H1 (cell line): Measurements from ENCODE around the gene PSKH1. TPM values are rescaled to one million over a fixed set of nuclear protein-coding genes. Genes with fewer than 3 reads are reported as not detected.

Experiments
- CTCF ChIA-PET: fragments of 300-600 bp; sonication (Branson Sonifier 250); formaldehyde crosslinking; loops from one replicate; lab custom pipeline; 2021; ENCODE audit not compliant: partially characterized antibody; lab: Charles Lee
- POLR2A ChIA-PET: fragments of 300-600 bp; sonication (Branson Sonifier 250); formaldehyde crosslinking; loops from one replicate; lab custom pipeline; 2021; ENCODE audit warnings: inconsistent platforms; ENCODE audit not compliant: partially characterized antibody; lab: Charles Lee
- DNase-seq, 2 experiments: peaks; one replicate each; pipeline versions ENCODE4 v3.0.0 to v3.0.0-alpha.2; 2010 to 2022; ENCODE audit warnings: low spot score in 2 of 2, low read depth in 1 of 2, mixed read lengths in 1 of 2
- FAIRE-seq: peaks from 2 replicates; lab custom pipeline; 2011; peaks lifted over from hg19 to GRCh38; lab: Jason Lieb, UNC
- H2AFZ ChIP-seq: 2 replicates; pipeline ENCODE4 v1.8.1; 2012; ENCODE audit warnings: low read length, inconsistent platforms
- H2AK5ac ChIP-seq: 2 replicates; pipeline ENCODE4 v1.6.1; 2013; ENCODE audit warnings: low read depth, low read length
- H2BK120ac ChIP-seq: replicated peaks from 2 replicates; pipeline ENCODE3; 2013; ENCODE audit warnings: low read depth, low read length, inconsistent platforms
- H2BK12ac ChIP-seq: 2 replicates; pipeline ENCODE4 v1.6.1; 2013; ENCODE audit warnings: low read depth, low read length
- H2BK15ac ChIP-seq: 2 replicates; pipeline ENCODE4 v1.6.1; 2013; ENCODE audit warnings: low read length
- H2BK20ac ChIP-seq: 2 replicates; pipeline ENCODE4 v1.6.1; 2013; ENCODE audit warnings: low read length
- H2BK5ac ChIP-seq: 2 replicates; pipeline ENCODE4 v1.6.1; 2013; ENCODE audit warnings: low read depth, low read length
- H3K14ac ChIP-seq: 2 replicates; pipeline ENCODE4 v1.6.1; 2013; ENCODE audit warnings: inconsistent platforms; ENCODE audit not compliant: insufficient read length
- H3K18ac ChIP-seq: 2 replicates; pipeline ENCODE4 v1.6.1; 2013; ENCODE audit warnings: low read length; ENCODE audit errors: extremely low read depth
- H3K23ac ChIP-seq: 2 replicates; pipeline ENCODE4 v1.6.1; 2013; ENCODE audit warnings: inconsistent platforms; ENCODE audit not compliant: insufficient read length
- H3K23me2 ChIP-seq: 2 replicates; pipeline ENCODE4 v1.6.1; 2013; ENCODE audit warnings: low read depth, low read length
- H3K27ac ChIP-seq: 2 replicates; pipeline ENCODE4 v1.6.1; 2011; ENCODE audit warnings: low read depth, low read length, inconsistent platforms
- H3K27me3 ChIP-seq, 4 experiments: replicated peaks in 1 of 4; 1 replicate in 1 of 4; 2 replicates in 3 of 4; pipeline versions ENCODE4 v1.6.1 to v1.8.1; 2011 to 2013; ENCODE audit warnings: low read length in 3 of 4, mild to moderate bottlenecking in 3 of 4, inconsistent platforms in 2 of 4, mixed read lengths in 2 of 4, moderate library complexity in 1 of 4; ENCODE audit not compliant: control insufficient read depth in 3 of 4, insufficient read depth in 3 of 4; ENCODE audit errors: extremely low read depth in 1 of 4
- H3K36me3 ChIP-seq, 4 experiments: 2 replicates each; pipeline versions ENCODE4 v1.6.1 to v1.8.1; 2011 to 2013; ENCODE audit warnings: mild to moderate bottlenecking in 4 of 4, low read length in 3 of 4, moderate library complexity in 2 of 4, control low read depth in 1 of 4, inconsistent platforms in 1 of 4; ENCODE audit not compliant: insufficient read depth in 4 of 4, control insufficient read depth in 2 of 4
- H3K4ac ChIP-seq: replicated peaks from 2 replicates; pipeline ENCODE3; 2013; ENCODE audit warnings: low read length, low read depth, mixed read lengths, inconsistent platforms; ENCODE audit not compliant: insufficient read length
- H3K4me1 ChIP-seq, 4 experiments: replicated peaks in 1 of 4; 1 replicate in 1 of 4; 2 replicates in 3 of 4; pipeline versions ENCODE4 v1.6.1 to v1.8.1; 2011 to 2013; ENCODE audit warnings: low read length in 3 of 4, inconsistent platforms in 2 of 4, mixed read lengths in 1 of 4; ENCODE audit not compliant: insufficient read depth in 4 of 4, control insufficient read depth in 3 of 4
- H3K4me2 ChIP-seq, 2 experiments: 2 replicates each; pipeline versions ENCODE4 v1.6.1 to v1.8.1; 2011 to 2013; ENCODE audit warnings: low read depth in 2 of 2, low read length in 2 of 2, control low read depth in 1 of 2, inconsistent platforms in 1 of 2, mild to moderate bottlenecking in 1 of 2; ENCODE audit not compliant: insufficient read depth in 1 of 2
- H3K4me3 ChIP-seq, 4 experiments: fragments of 200-600, 300-600 bp in 1 of 4; sonication (generic), shearing (Covaris generic), sonication (Bioruptor Twin) in 1 of 4; 2 replicates each; pipeline versions ENCODE4 v1.5.1 to v1.8.1; 2011 to 2016; ENCODE audit warnings: low read length in 4 of 4, low read depth in 3 of 4, control low read depth in 2 of 4, inconsistent platforms in 2 of 4, mild to moderate bottlenecking in 2 of 4, mixed read lengths in 1 of 4, moderate library complexity in 1 of 4; ENCODE audit not compliant: insufficient read depth in 2 of 4; ENCODE audit errors: extremely low read depth in 1 of 4
- H3K56ac ChIP-seq: replicated peaks from 2 replicates; pipeline ENCODE3; 2013; ENCODE audit warnings: low read depth, mild to moderate bottlenecking, mixed read lengths, low read length, inconsistent platforms; ENCODE audit not compliant: insufficient read length
- H3K79me1 ChIP-seq: 2 replicates; pipeline ENCODE4 v1.6.1; 2013; ENCODE audit warnings: low read depth, low read length, control low read depth
- H3K79me2 ChIP-seq, 2 experiments: 2 replicates each; pipeline versions ENCODE4 v1.6.1 to v1.8.1; 2012 to 2013; ENCODE audit warnings: low read length in 2 of 2, mild to moderate bottlenecking in 2 of 2, inconsistent platforms in 1 of 2; ENCODE audit not compliant: insufficient read depth in 2 of 2, control insufficient read depth in 1 of 2
- H3K9ac ChIP-seq, 4 experiments: replicated peaks in 1 of 4; 1 replicate in 1 of 4; 2 replicates in 3 of 4; pipeline versions ENCODE4 v1.6.1 to v1.8.1; 2011 to 2013; ENCODE audit warnings: low read depth in 3 of 4, low read length in 3 of 4, control low read depth in 2 of 4, mild to moderate bottlenecking in 2 of 4, moderate library complexity in 2 of 4, inconsistent platforms in 1 of 4; ENCODE audit errors: extremely low read depth in 1 of 4
- H3K9me3 ChIP-seq, 2 experiments: 2 replicates each; pipeline versions ENCODE4 v1.6.1 to v1.8.1; 2012 to 2013; ENCODE audit warnings: mild to moderate bottlenecking in 2 of 2, moderate library complexity in 2 of 2, control low read depth in 1 of 2, inconsistent platforms in 1 of 2, low read depth in 1 of 2, low read length in 1 of 2, mixed read lengths in 1 of 2; ENCODE audit not compliant: insufficient read depth in 2 of 2
- H4K20me1 ChIP-seq, 2 experiments: replicated peaks in 1 of 2; 2 replicates each; pipeline versions ENCODE3 to v1.8.1; 2011 to 2013; ENCODE audit warnings: inconsistent platforms in 2 of 2, low read length in 2 of 2, mild to moderate bottlenecking in 1 of 2; ENCODE audit not compliant: insufficient read depth in 2 of 2, control insufficient read depth in 1 of 2
- H4K5ac ChIP-seq: 2 replicates; pipeline ENCODE4 v1.6.1; 2013; ENCODE audit warnings: low read length, low read depth, mixed read lengths, inconsistent platforms; ENCODE audit not compliant: insufficient read length
- H4K8ac ChIP-seq: 2 replicates; pipeline ENCODE4 v1.8.0; 2013; ENCODE audit warnings: mild to moderate bottlenecking, moderate library complexity, low read length, inconsistent platforms; ENCODE audit not compliant: insufficient read depth; ENCODE audit errors: extremely low read depth
- H4K91ac ChIP-seq: replicated peaks from 2 replicates; pipeline ENCODE3; 2013; ENCODE audit warnings: low read length, mixed read lengths, inconsistent platforms; ENCODE audit not compliant: insufficient read length
- CHD1 ChIP-seq: IDR thresholded peaks from 2 replicates; pipeline ENCODE4 v1.6.1; 2012; ENCODE audit warnings: low read depth, low read length, improper control_type of control experiment
- CHD2 ChIP-seq: IDR thresholded peaks from 2 replicates; pipeline ENCODE4 v1.6.1; 2012; ENCODE audit warnings: low read length, improper control_type of control experiment
- EP300 ChIP-seq, 2 experiments: IDR thresholded peaks; 1 replicate in 1 of 2; 2 replicates in 1 of 2; pipeline ENCODE4 v1.6.1; 2011 to 2012; ENCODE audit warnings: low read depth in 2 of 2, low read length in 2 of 2, mild to moderate bottlenecking in 2 of 2, borderline replicate concordance in 1 of 2, inconsistent platforms in 1 of 2, moderate library complexity in 1 of 2
- GTF2F1 ChIP-seq: IDR thresholded peaks from 2 replicates; pipeline ENCODE4 v1.6.1; 2012; ENCODE audit warnings: low read depth, low read length, improper control_type of control experiment, borderline replicate concordance
- HDAC2 ChIP-seq, 2 experiments: fragments of 300-600 bp in 1 of 2; sonication (generic) in 1 of 2; IDR thresholded peaks; 2 replicates each; pipeline ENCODE4 v1.6.1; 2011 to 2012; ENCODE audit warnings: low read depth in 2 of 2, low read length in 2 of 2, mild to moderate bottlenecking in 2 of 2, moderate library complexity in 2 of 2, borderline replicate concordance in 1 of 2, inconsistent platforms in 1 of 2
- JUND ChIP-seq: IDR thresholded peaks from 2 replicates; pipeline ENCODE4 v1.6.1; 2011; ENCODE audit warnings: mild to moderate bottlenecking, improper control_type of control experiment, low read length
- PHF8 ChIP-seq: fragments of 200-600 bp; sonication (generic); conservative IDR thresholded peaks from 2 replicates; pipeline ENCODE4 v1.7.1; 2012; ENCODE audit warnings: low read depth, mild to moderate bottlenecking, inconsistent platforms, low read length, moderate library complexity
- RBBP5 ChIP-seq: IDR thresholded peaks from 2 replicates; pipeline ENCODE4 v1.7.1; 2012; ENCODE audit warnings: low read depth, mild to moderate bottlenecking, inconsistent platforms, low read length, moderate library complexity, borderline replicate concordance
- SIRT6 ChIP-seq: IDR thresholded peaks from one replicate; pipeline ENCODE4 v1.7.1; 2012; ENCODE audit warnings: low read length, inconsistent platforms
- SIX5 ChIP-seq: IDR thresholded peaks from 2 replicates; pipeline ENCODE4 v1.6.1; 2011; ENCODE audit warnings: mild to moderate bottlenecking, low read depth, low read length
- SRF ChIP-seq: IDR thresholded peaks from 2 replicates; pipeline ENCODE4 v1.6.1; 2011; ENCODE audit warnings: mild to moderate bottlenecking, low read depth, low read length, moderate library complexity
- TEAD4 ChIP-seq: IDR thresholded peaks from 2 replicates; pipeline ENCODE4 v1.6.1; 2012; ENCODE audit warnings: low read depth, low read length, inconsistent platforms, mixed read lengths
- WGBS, 2 experiments: shearing (Covaris generic) in 1 of 2; methylation state at CpG; one replicate each; pipeline versions ENCODE4 v1.1.6 to v1.1.7; 2013 to 2015; ENCODE audit warnings: low lambda C conversion rate in 2 of 2, mixed read lengths in 2 of 2, inconsistent platforms in 1 of 2, low coverage in 1 of 2, missing lambda C conversion rate in 1 of 2; ENCODE audit not compliant: insufficient replicate concordance in 2 of 2, insufficient coverage in 1 of 2, insufficient read length in 1 of 2; ENCODE audit errors: extremely low coverage in 1 of 2, missing lambda C conversion rate in 1 of 2; 5-methylcytosine and 5-hydroxymethylcytosine counted together
- polyA plus RNA-seq, 7 experiments: library from polyadenylated mRNA; depleted of rRNA in 3 of 7; stranded (reverse) in 5 of 7; unstranded in 2 of 7; fragments of >200 nt in 5 of 7; fragments of 200-250 nt in 2 of 7; gene quantifications; 1 replicate in 5 of 7; 2 replicates in 1 of 7; 4 replicates in 1 of 7; pipeline versions ENCODE4 v1.2.1 to v1.2.3, GENCODE V29; 2011 to 2013; ENCODE audit warnings: missing spikeins in 2 of 7, mixed read lengths in 2 of 7
- total RNA-seq: library from RNA; stranded (reverse); fragmentation: NEBNext Ultra II Directional; extraction: Animal tissue kit (Norgen Biotek cat#: 25700); gene quantifications from 2 replicates; pipeline ENCODE4 v1.2.1, GENCODE V29; 2021

PSKH1 gene
- total and polyA plus RNA-seq, 2 of the 8 experiments (the other 6 are each of a cell fraction or from before 2014, with no cell fraction given): 24.8 to 51.0 TPM

DNA sequence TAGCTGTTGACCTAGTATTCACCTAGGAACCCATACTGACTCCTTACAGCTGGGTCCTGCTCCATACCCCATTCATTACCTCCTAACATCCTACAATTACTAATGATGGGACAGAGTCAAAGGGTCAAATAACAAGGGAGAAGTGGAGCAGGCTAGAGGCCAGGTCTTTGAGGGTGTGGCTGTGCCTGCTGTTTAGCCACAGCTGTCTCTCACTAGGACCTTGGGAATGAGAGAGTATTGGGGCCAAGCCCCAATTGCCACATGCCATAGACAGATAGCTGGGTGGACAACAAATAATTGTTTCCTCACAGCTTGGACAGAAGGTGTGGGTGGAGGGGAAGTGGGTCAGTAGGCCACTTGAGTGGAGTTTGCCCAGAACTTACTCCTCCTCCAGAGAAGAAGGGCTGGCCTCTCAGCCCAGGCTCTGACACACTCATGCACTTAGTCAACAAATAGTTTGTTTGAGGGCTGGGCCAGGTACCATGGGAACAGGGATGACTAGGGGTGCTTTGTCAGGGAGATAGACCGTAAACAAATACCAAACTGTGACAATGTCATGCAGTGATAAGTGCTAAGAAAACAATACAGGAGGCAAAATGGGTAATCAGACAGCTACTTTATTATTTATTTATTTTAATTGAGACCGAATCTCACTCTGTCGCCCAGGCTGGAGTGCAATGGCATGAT is 35.4 kb upstream of the PSKH1 start:
- Histone ChIP-seq H2BK5ac (no peak overlapping the region; the same call in 1 of the 2 replicates), H2AK5ac (no peak overlapping the region; the same call in 1 of the 2 replicates), H3K4me3 (peak overlapping the region in 2 of 4 experiments; percentile 17 to 19; a peak in 3 of 8 replicates), H2BK20ac (no peak overlapping the region), H4K91ac (no peak overlapping the region), H3K27ac (peak overlapping the region; percentile 84), H3K14ac (no peak overlapping the region), H3K9me3 (no peaks in the 10 kb centered on the region), H3K79me1 (peaks cover 44% of the 10 kb centered on the region), H3K18ac (no peak overlapping the region), H3K4me2 (peak overlapping the region; percentile 43 to 60), H4K20me1 (peaks cover 33 to 56% of the 10 kb centered on the region in 2 experiments), H3K56ac (no peak overlapping the region), H3K36me3 (peaks cover 0 to 16% (median 4%) of the 10 kb centered on the region in 4 experiments; a peak in 3 of 8 replicates), H4K5ac (no peak overlapping the region), H2BK120ac (no peak overlapping the region), H2BK15ac (no peak overlapping the region), H2BK12ac (peak overlapping the region; percentile 21; the same call in 1 of the 2 replicates), H3K79me2 (peaks cover 42 to 97% of the 10 kb centered on the region in 2 experiments), H3K4ac (no peak overlapping the region), H2AFZ (no peak overlapping the region), H3K4me1 (peaks cover 8 to 15% (median 13%) of the 10 kb centered on the region in 4 experiments), H3K23me2 (no peaks in the 10 kb centered on the region), H3K27me3 (no peaks in the 10 kb centered on the region), H4K8ac (no peak overlapping the region), H3K9ac (peak overlapping the region in 1 of 4 experiments; percentile 44; a peak in 2 of 7 replicates), H3K23ac (no peak overlapping the region)
- FAIRE-seq: peak; percentile 69
- no peak for DNase-seq
- 54% methylated on average over 3 of the region's 3 CpGs; no CpG with 5 or more reads in 1 of the 2 experiments for WGBS, 2 experiments
- ChIA-PET CTCF (interaction anchor here (0.9 to 3.5 kb wide), 10 partner anchors 13 to 194 kb away, joined by 3 to 20 read pairs (median 4); partner anchors contain the start of gene NRN1L), POLR2A (interaction anchor here (1.0 to 2.9 kb wide), 5 partner anchors 10 to 228 kb away, joined by 3 to 27 read pairs (median 3); partner anchors contain the start of genes CENPT, NFATC3 and NUTF2)
- no peak for TF ChIP-seq CHD1
- no peak for TF ChIP-seq SIRT6
- TF ChIP-seq EP300 (IDR thresholded peaks at IDR 0.05; ENCODE audit: borderline replicate concordance in 1 of 2, low read depth in 2 of 2, low read length in 2 of 2): peak in 1 of 2 experiments; percentile 87; a peak in 1 of 3 replicates
- no peak for TF ChIP-seq SIX5
- no peak for TF ChIP-seq GTF2F1
- TF ChIP-seq CHD2: no peak
- TF ChIP-seq TEAD4: no peak
- 0 out of 2 replicates have a peak, but pooled peaks have one; percentile 61 for TF ChIP-seq JUND
- TF ChIP-seq PHF8: no peak
- no peak for TF ChIP-seq RBBP5
- TF ChIP-seq HDAC2 (IDR thresholded peaks at IDR 0.05; ENCODE audit: borderline replicate concordance in 1 of 2, low read depth in 2 of 2, low read length in 2 of 2): no peak
- TF ChIP-seq SRF: no peak
